Neural progenitor cell (in vitro differentiated cells): Measurements from ENCODE around the gene SHBG.

Experiments
- CTCF ChIP-seq: fragments of 200-600 bp; sonication (generic); IDR thresholded peaks from 2 replicates; pipeline ENCODE4 v1.5.1; 2017; ENCODE audit warnings: antibody characterized with exemption, mild to moderate bottlenecking
- EZH2 ChIP-seq: fragments of 200-600 bp; sonication (generic); IDR thresholded peaks from 2 replicates; pipeline ENCODE4 v1.6.1; 2017; ENCODE audit warnings: antibody characterized with exemption, mild to moderate bottlenecking, moderate library complexity
- EZH2phosphoT487 ChIP-seq: fragments of 200-600 bp; sonication (generic); IDR thresholded peaks from 2 replicates; pipeline ENCODE4 v1.6.1; 2017; ENCODE audit warnings: antibody characterized with exemption

- TF ChIP-seq CTCF, result peak; percentile 16
- no peak for TF ChIP-seq EZH2
- no peak for TF ChIP-seq EZH2phosphoT487
These were observed 43.1 kb upstream of the SHBG start for GRCh38 chr17:7586673-7587419.
